Left ventricle myocardium inferior (tissue), 1 donor: ENCODE results near the gene APMAP. TPM values are rescaled to one million over a fixed set of nuclear protein-coding genes. Genes with fewer than 3 reads are reported as not detected.
"Not testable (repeated sequence)": the region's sequence is repeated elsewhere in the genome, so short reads cannot be mapped to it uniquely, and the experiment has no call there.

Source experiments
- DNase-seq: peaks from one replicate; pipeline ENCODE4 v3.0.0-alpha.2; 2020
- H3K27ac ChIP-seq: fragments of 200-600 bp; replicated peaks from 2 replicates; pipeline ENCODE4 v1.8.0; 2021
- H3K27me3 ChIP-seq: fragments of 200-600 bp; 2 replicates; pipeline ENCODE4 v1.8.0; 2021; ENCODE audit warnings: low read depth
- H3K36me3 ChIP-seq: fragments of 200-600 bp; 2 replicates; pipeline ENCODE4 v1.8.0; 2021
- H3K4me1 ChIP-seq: fragments of 200-600 bp; 2 replicates; pipeline ENCODE4 v1.8.0; 2021
- H3K4me3 ChIP-seq: fragments of 200-600 bp; 2 replicates; pipeline ENCODE4 v1.8.0; 2021; ENCODE audit warnings: mild to moderate bottlenecking, moderate library complexity
- H3K9me3 ChIP-seq: fragments of 200-600 bp; replicated peaks from 2 replicates; pipeline ENCODE4 v1.8.0; 2021
- intact Hi-C: fragments of 100-400 bp; cut with micrococcal nuclease; formaldehyde crosslinking; loops from one replicate; pipeline ENCODE4 v1.11.0; 2022
- total RNA-seq: library from RNA; stranded (reverse); fragmentation: NEBNext Ultra II Directional; extraction: Animal tissue kit (Norgen Biotek cat#: 25700); gene quantifications from one replicate; pipeline ENCODE4 v1.2.1, GENCODE V29; 2021
- TF ChIP-seq, protein P1 (sequence below): fragments of 200-600 bp; IDR thresholded peaks from 2 replicates; pipeline ENCODE4 v1.8.0; 2021; ENCODE audit warnings: antibody characterized with exemption, mild to moderate bottlenecking, borderline replicate concordance
- donor health status: DM: no; HTN: yes; CAD: no; lungs with severe emphysema.

Gene APMAP
- total RNA-seq, 1 donor from 2014 or later = 23.8 TPM

DNA sequence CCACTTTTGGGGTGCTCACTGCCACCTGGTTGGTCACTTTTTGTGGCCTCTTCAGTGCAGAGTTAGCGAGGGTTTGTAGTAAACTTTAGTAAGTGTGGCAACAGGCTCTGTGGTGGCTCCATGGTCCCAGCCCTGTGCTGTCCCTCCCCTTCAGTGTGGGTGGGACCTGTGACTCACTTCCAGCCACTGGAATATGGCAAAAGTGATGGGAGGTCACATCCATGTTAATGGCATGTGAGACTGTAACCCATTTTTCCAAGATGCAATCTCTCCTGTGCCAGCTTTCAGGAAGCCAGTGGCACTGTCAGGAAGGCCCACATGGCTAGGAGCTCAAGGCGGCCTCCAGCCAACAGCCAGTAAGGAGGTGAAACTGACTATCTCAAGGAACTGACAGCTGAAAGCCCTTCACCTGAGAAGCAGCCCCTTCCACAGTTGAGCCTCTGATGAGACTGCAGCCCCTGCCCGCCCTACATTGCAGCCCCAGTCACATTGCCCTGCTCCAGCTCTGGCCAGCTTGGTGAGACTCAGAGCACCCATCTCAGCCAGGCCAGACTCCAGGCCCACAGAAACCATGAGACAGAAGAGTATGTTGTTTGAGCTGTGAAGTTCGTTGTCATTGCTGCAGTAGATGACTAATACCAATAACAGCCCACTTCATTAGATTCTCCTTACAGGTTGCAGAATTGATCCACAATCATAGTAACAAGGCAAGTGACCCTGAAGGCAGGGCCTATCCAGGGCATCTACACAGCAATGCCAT is 56.6 kb downstream of the APMAP start:
- TF ChIP-seq, protein P1, sequence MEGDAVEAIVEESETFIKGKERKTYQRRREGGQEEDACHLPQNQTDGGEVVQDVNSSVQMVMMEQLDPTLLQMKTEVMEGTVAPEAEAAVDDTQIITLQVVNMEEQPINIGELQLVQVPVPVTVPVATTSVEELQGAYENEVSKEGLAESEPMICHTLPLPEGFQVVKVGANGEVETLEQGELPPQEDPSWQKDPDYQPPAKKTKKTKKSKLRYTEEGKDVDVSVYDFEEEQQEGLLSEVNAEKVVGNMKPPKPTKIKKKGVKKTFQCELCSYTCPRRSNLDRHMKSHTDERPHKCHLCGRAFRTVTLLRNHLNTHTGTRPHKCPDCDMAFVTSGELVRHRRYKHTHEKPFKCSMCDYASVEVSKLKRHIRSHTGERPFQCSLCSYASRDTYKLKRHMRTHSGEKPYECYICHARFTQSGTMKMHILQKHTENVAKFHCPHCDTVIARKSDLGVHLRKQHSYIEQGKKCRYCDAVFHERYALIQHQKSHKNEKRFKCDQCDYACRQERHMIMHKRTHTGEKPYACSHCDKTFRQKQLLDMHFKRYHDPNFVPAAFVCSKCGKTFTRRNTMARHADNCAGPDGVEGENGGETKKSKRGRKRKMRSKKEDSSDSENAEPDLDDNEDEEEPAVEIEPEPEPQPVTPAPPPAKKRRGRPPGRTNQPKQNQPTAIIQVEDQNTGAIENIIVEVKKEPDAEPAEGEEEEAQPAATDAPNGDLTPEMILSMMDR = no peak
- Histone ChIP-seq H3K9me3 (peaks cover 10% of the 10 kb centered on the region), H3K4me1 (no peaks in the 10 kb centered on the region), H3K4me3 (no peak overlapping the region), H3K36me3 (no peaks in the 10 kb centered on the region), H3K27ac (no peak overlapping the region), H3K27me3 (no peaks in the 10 kb centered on the region)
- intact Hi-C loops = no loop called here
- no peak for DNase-seq

DNA sequence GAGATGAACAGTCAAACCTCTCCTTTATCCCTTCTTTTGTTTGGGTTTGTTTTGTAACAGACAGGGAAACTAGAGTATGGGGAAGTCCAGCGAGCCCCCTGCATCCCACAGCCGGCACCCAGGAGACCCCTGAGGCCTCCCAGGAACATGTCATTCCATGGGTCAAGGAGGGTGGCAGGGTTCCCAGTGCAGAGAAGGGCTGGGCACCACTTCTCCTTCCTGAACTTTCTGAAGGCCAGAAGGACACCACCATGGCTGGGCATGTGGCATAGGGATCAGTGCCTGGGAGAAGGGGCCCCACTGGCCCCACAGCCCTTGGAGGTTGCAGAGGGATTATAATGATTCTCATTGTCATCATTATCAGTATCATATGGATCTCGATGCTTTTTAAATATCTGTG is 57.4 kb downstream of the APMAP start:
- intact Hi-C loops = no loop called here
- Histone ChIP-seq H3K9me3 (peaks cover 7% of the 10 kb centered on the region), H3K36me3 (no peaks in the 10 kb centered on the region), H3K4me3 (no peak overlapping the region), H3K27me3 (no peaks in the 10 kb centered on the region), H3K4me1 (no peaks in the 10 kb centered on the region), H3K27ac (no peak overlapping the region)
- TF ChIP-seq, protein P1 = no peak
- no peak for DNase-seq

DNA sequence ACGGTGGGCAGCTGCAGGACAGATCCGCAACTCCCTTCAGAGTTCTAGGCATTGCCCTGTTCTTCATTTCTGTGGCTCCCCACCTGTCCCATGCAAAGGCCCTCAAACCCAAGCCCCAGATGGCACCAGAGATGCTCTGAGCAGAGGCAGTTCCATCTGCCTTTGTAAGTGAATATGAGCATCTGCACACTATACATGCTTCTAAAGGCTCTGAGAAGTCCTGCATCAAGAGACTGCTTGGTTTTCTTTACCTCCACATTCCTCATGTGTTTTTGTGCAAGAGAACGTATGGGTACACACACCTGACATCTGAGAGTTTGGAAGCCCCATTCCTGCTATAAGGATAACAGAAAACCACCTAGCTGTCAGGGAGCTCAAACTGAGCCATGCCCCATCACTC is 57.8 kb downstream of the APMAP start:
- no peak overlapping the region for H3K4me3 ChIP-seq
- no peaks in the 10 kb centered on the region for H3K4me1 ChIP-seq
- no peak for DNase-seq
- H3K36me3 ChIP-seq = no peaks in the 10 kb centered on the region
- intact Hi-C loops = no loop called here
- peaks cover 7% of the 10 kb centered on the region for H3K9me3 ChIP-seq
- H3K27ac ChIP-seq = no peak overlapping the region
- H3K27me3 ChIP-seq = no peaks in the 10 kb centered on the region
- TF ChIP-seq, protein P1 = no peak

DNA sequence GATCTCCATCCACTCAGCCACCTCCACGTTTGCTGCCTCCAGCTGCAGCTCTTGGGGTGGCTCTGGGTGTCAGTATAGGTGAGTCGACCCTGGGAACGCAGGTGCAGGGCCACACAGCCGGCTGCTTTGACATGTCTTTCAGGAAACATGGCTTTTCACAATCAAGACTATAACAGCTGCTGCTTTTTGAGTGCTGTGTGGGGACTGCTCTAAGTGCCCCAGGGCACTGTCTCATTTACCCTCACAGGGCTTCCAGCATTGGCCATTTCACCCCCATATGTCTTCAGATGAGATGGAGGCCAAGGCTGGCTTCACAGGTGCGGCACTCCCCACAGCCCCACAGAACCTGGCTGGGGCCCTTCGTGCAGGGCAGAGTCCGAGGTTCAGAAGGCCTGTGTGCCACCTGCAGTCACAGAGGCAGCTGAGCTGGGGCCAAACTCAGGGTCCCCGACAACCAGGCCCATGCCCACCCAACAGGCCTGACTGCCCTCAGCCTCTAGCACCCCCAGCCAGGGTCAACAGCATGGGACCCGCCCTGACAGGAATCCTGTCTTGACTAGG is 58.4 kb downstream of the APMAP start:
- H3K4me3 ChIP-seq = no peak overlapping the region
- H3K4me1 ChIP-seq = no peaks in the 10 kb centered on the region
- peaks cover 7% of the 10 kb centered on the region for H3K9me3 ChIP-seq
- no peaks in the 10 kb centered on the region for H3K36me3 ChIP-seq
- no peak overlapping the region for H3K27ac ChIP-seq
- TF ChIP-seq, protein P1 = no peak
- DNase-seq = no peak
- intact Hi-C loops = no loop called here
- H3K27me3 ChIP-seq = no peaks in the 10 kb centered on the region

DNA sequence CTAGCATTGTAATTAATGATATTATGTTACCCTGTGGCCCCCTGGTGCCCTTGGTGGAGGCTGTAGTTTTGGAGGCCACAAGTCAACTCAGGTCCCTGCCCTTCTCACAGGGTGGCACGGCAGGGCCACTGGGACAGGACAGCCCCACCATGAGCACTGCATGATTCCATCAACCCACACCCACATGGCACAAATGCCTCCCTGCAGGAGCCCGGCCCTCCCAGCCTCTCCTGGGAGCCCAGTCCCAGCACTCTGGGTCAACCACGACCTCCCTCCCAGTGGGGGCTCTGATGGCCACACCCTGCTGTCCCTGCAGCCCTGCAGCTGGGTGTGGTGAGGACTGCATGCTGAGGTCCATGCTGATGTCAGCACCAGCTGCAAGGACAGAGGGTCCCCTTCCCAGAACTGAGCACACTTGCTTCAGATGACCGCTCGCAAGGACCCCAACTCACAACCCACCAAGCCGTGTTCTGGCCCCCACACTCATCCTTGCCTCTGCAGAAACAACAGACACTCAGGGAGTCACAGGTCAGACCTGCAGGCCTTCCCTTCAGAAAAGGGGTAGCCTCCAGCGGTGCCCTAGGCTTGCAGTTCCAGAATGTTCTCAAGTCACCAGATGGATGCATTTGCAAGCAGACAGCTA is 59.2 kb downstream of the APMAP start:
- Histone ChIP-seq H3K27me3 (no peaks in the 10 kb centered on the region), H3K9me3 (peaks cover 7% of the 10 kb centered on the region), H3K36me3 (no peaks in the 10 kb centered on the region), H3K27ac (no peak overlapping the region), H3K4me1 (no peaks in the 10 kb centered on the region), H3K4me3 (no peak overlapping the region)
- DNase-seq = no peak
- intact Hi-C loops = no loop called here
- TF ChIP-seq, protein P1 = no peak

DNA sequence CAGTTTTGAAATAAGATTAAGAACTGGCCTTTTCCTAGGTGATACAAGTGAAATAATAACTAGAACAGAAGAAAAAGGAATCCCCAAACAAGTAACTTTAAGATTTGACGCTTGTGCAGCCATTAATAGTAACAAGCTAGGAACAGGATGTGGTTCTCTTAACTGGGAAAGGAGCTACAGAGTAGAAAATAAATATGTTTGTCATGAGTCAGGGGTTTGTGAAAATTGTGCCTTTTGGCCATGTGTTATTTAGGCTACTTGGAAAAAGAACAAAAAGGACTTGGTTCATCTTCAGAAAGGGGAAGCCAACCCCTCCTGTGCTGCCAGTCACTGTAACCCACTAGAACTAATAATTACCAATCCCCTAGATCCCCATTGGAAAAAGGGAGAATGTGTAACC is 60.7 kb downstream of the APMAP start:
- H3K4me3 ChIP-seq, intact Hi-C loops, H3K27ac ChIP-seq, H3K4me1 ChIP-seq, DNase-seq, H3K9me3 ChIP-seq, H3K27me3 ChIP-seq, H3K36me3 ChIP-seq: not testable (repeated sequence)
